ENCODE data around the gene HEYL.

Gene HEYL

GRCh38 chr1:39596163-39596562, 43.3 kb downstream of the HEYL start:
- DNase-seq = no peak

DNA sequence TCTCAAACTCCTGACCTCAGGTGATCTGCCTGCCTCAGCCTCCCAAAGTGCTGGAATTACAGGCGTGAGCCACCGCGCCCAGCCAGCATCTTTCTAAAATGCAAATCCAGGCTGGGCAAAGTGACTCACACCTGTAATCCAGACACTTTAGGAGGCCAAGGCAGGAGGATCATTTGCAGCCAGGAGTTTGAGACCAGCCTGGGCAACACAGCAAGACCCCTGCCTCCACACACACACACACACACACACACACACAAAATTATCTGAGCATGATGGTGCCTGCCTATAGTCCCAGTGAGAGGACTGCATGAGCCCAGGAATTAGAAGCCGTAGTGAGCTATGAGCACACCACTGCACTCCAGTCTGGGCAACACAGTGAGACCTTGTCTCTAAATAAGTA, 46.1 kb downstream of the HEYL start:
- DNase-seq = no peak

DNA sequence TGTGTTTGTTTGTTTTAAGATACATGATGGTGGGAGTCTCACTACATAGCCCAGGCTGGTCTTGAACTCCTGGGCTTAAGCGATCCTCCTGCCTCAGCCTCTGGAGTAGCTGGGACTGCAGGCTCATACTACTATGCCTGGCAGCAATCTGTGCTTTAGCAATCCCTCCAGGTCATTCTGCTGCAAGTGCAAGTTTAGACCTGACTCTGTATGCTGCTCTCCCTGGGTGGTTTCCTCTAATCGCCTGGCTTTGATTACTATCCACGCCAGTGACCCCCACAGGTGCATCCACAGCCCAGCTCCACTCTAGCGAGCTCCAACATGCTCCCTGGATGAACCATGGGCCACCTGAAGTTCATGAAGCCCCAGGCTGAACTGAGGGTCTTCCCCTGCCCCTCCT, 47.4 kb downstream of the HEYL start:
- DNase-seq = no peak

DNA sequence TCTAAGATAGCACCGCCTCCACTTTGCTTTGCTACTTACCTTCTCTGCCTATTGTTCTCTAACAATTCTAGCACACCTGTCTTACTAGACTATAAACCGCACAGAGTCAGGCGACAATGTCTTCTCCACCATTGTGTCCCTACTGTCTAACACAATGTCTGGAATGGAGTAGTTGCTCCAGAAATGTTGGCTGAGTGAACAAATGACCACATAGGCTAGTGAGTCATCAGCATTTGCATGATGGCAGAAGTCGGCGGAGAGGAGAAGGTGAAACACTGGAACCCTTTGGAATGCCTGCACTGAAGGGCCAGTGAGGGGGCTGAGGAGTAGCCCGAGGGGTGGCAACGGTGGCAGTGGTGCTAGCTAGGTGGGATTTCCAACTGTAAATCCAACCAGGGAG, 48.9 kb downstream of the HEYL start:
- no peak for DNase-seq

DNA sequence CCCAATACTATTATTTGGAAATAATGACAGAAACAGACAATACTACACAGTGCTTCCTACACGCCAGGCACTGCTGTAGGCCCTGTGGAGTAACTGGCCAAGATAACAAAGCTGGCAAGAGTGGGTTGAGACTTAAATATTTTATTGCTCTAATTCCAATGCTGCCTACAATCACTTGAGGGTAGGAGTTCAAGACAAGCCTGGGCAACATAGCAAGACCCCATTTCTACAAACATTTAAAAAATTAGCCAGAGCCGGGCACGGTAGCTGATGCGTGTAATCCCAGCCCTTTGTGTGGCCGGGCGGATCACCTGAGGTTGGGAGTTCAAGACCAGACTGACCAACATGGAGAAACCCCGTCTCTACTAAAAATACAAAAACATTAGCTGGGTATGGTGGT, 53.5 kb downstream of the HEYL start:
- DNase-seq = no peak

DNA sequence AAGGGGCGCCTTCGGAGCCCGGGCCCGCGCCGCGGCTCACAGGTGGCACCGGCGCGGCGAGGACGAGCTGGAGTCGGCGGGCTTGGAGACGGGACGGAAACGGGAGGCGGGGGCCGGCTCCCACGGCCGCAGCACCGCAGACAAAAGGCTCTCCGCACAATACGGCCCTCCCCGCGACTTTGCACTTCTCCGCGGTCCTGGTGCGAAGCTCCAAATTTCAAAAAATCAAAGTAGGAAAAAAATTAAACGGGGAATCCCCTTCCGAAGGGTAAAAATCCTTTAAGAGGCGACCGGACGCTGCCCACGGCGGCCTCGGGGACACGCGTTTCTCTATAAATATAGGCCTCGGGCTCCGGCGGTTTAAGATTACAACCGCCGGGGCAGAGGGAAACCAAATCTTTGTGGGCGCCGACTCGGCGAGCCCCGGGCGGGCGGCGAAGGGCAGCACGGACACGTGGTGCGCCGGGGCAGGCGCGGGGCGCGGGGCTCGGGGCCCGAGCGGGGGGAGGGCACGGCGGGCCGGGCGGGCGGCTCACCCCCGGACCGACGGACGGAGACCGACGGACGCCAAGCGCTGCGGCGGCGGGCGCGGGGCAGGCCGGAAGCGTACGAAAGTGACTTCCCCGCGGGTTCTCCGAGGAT, 63.3 kb downstream of the HEYL start:
- peak; percentile 25 to 49 for DNase-seq

DNA sequence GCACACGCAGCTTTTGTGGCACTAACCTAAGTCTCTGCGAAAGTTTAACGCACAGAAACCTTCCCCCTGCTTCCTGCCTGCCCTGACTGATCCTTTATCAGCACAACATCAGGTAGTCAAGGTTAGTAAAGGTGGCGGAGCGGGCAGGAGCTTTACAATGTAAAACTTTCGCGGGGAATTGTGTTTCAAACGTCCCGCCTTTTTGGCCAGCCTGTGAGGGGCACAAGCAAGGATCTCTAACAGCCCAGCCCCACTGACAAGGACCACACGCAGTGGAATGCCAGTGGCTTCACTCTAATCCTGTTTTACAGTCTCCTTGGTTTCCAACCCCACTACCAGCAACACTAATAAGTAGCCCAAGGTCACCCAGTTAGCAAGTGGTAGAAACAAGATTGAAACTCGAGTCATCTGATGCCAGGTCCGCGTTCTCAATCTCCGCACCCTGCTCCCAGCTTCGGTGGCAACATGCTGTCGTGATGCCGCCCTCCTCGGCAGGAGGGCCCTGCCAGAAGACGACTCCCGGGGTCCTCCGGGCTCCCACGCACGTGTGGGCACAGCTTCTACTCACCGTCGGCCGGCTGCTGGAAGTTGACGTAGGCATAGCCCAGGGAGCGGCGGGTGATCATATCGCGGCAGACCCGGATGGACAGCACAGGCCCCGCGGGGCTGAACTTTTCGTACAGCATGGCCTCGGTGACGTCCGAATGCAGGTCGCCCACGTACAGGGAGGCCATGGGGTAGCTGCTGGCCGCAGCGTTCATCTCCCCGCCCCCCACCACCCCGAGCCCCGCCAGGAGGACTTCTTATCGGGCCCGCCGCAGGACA, 64.0 kb downstream of the HEYL start:
- DNase-seq = peak; percentile 47 to 55

DNA sequence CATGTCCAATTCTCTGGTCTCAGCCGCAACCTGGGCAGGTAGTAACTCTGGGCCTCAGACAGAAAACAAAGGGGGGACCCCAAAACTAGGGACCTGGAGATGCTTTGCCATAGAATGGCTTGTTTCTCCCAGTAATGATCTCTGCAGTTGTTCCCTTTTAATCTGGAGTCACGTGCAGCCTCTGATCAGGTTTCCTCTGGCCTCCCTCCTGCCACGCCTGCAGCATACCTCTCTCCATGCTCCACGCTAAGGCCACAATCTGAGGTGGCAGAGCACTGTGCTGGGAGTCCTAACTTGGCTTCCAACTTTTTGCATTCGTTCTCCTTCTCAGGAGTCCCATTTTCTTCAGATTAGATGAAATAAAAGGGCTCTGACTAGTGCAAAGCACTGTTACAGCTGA, 64.8 kb downstream of the HEYL start:
- DNase-seq = no peak
